HCT116 (cell line): ENCODE results near the gene NOX3. TPM values are rescaled to one million over a fixed set of nuclear protein-coding genes. Genes with fewer than 3 reads are reported as not detected.

Experiments
- ATAC-seq: fragments of 200-7000 bp; cut with Tn5 transposase; 2 replicates; pipeline ENCODE4 v1.9.1; 2020; ENCODE audit warnings: mild to moderate bottlenecking, moderate library complexity
- BruUV-seq: library from RNA; stranded (reverse); fragments of 400-500 nt; replicated peaks from 2 replicates; lab custom pipeline; 2021; lab: Mats Ljungman, UMichigan
- CTCF ChIA-PET: fragments of 300-600 bp; sonication (Branson Sonifier 250); formaldehyde crosslinking; loops from one replicate; lab custom pipeline; 2021; ENCODE audit warnings: antibody characterized with exemption; lab: Charles Lee
- POLR2A ChIA-PET: fragments of 300-600, 350-600 bp; sonication (Branson Sonifier 250); formaldehyde crosslinking; loops from one replicate; lab custom pipeline; 2021; ENCODE audit warnings: antibody characterized with exemption; lab: Charles Lee
- RAD21 ChIA-PET, 2 experiments: fragments of 300-600 bp; sonication (Branson Sonifier 250); formaldehyde crosslinking; loops; one replicate each; lab custom pipeline; 2023; ENCODE audit warnings: low total read pairs in 2 of 2; ENCODE audit not compliant: uncharacterized antibody in 2 of 2, unreplicated experiment in 2 of 2, low non-redundant PET in 1 of 2; lab: Charles Lee
- DNase-seq: peaks from one replicate; pipeline ENCODE4 v3.0.0-alpha.2; 2010; ENCODE audit warnings: low read depth, low spot score
- H2AFZ ChIP-seq: fragments of 200-600 bp; shearing (Covaris generic), sonication (generic); 2 replicates; pipeline ENCODE4 v1.6.1; 2017; ENCODE audit warnings: low read depth, mixed run types, mixed read lengths, antibody characterized with exemption, low read length; ENCODE audit not compliant: poor library complexity, severe bottlenecking
- H3K27ac ChIP-seq: 2 replicates; pipeline ENCODE4 v1.5.1; 2012; ENCODE audit warnings: low read depth, low read length
- H3K27me3 ChIP-seq: fragments of 200-600 bp; sonication (generic); 2 replicates; pipeline ENCODE4 v1.6.1; 2016; ENCODE audit warnings: mixed run types, low read length, mixed read lengths; ENCODE audit not compliant: insufficient read depth
- H3K36me3 ChIP-seq, 2 experiments: fragments of 200-500 bp in 1 of 2; fragments of 200-600 bp in 1 of 2; sonication (Bioruptor generic) in 1 of 2; sonication (generic) in 1 of 2; 2 replicates each; pipeline versions ENCODE4 v1.5.1 to v1.6.1; 2014 to 2016; ENCODE audit warnings: low read length in 2 of 2, inconsistent platforms in 1 of 2, mixed read lengths in 1 of 2, mixed run types in 1 of 2; ENCODE audit not compliant: insufficient read depth in 2 of 2, control insufficient read depth in 1 of 2
- H3K4me1 ChIP-seq, 2 experiments: fragments of 200-600 bp in 1 of 2; sonication (generic) in 1 of 2; 2 replicates each; pipeline versions ENCODE4 v1.5.1 to v1.6.1; 2012 to 2017; ENCODE audit warnings: low read length in 2 of 2, inconsistent platforms in 1 of 2, mild to moderate bottlenecking in 1 of 2, mixed read lengths in 1 of 2, mixed run types in 1 of 2, moderate library complexity in 1 of 2; ENCODE audit not compliant: insufficient read depth in 2 of 2, control insufficient read depth in 1 of 2
- H3K4me2 ChIP-seq: fragments of 200-600 bp; sonication (generic); 2 replicates; pipeline ENCODE4 v1.6.1; 2017; ENCODE audit warnings: mixed run types, low read length, mixed read lengths
- H3K4me3 ChIP-seq, 2 experiments: fragments of 200-600 bp in 1 of 2; sonication (generic) in 1 of 2; replicated peaks in 1 of 2; 2 replicates each; pipeline ENCODE4 v1.5.1; 2011 to 2016; ENCODE audit warnings: low read length in 2 of 2, control low read depth in 1 of 2, low read depth in 1 of 2, mild to moderate bottlenecking in 1 of 2, mixed read lengths in 1 of 2, mixed run types in 1 of 2
- H3K79me2 ChIP-seq: fragments of 200-600 bp; sonication (generic); 2 replicates; pipeline ENCODE4 v1.6.1; 2017; ENCODE audit warnings: mild to moderate bottlenecking, mixed run types, low read length, moderate library complexity, mixed read lengths; ENCODE audit not compliant: insufficient read depth
- H3K9ac ChIP-seq: fragments of 200-600 bp; sonication (generic); 2 replicates; pipeline ENCODE4 v1.6.1; 2016; ENCODE audit warnings: low read length, mixed read lengths
- H3K9me2 ChIP-seq: fragments of 200-600 bp; sonication (generic), shearing (Covaris generic); 2 replicates; pipeline ENCODE4 v1.6.1; 2017; ENCODE audit warnings: mixed run types, mild to moderate bottlenecking, moderate library complexity; ENCODE audit not compliant: insufficient read depth
- H3K9me3 ChIP-seq, 2 experiments: fragments of 200-500 bp in 1 of 2; fragments of 200-600 bp in 1 of 2; sonication (Bioruptor generic) in 1 of 2; sonication (generic) in 1 of 2; 2 replicates each; pipeline ENCODE4 v1.6.1; 2014 to 2017; ENCODE audit warnings: low read length in 2 of 2, mixed read lengths in 2 of 2, inconsistent platforms in 1 of 2, low read depth in 1 of 2, mild to moderate bottlenecking in 1 of 2, mixed run types in 1 of 2, moderate library complexity in 1 of 2; ENCODE audit not compliant: control insufficient read depth in 1 of 2, insufficient read depth in 1 of 2
- H4K20me1 ChIP-seq: fragments of 200-600 bp; sonication (generic), shearing (Covaris generic); 2 replicates; pipeline ENCODE4 v1.6.1; 2017; ENCODE audit warnings: mixed run types, mild to moderate bottlenecking, moderate library complexity; ENCODE audit not compliant: insufficient read depth
- CEBPB ChIP-seq: IDR thresholded peaks from 2 replicates; pipeline ENCODE4 v1.6.1; 2012; ENCODE audit warnings: low read depth
- EGR1 ChIP-seq: IDR thresholded peaks from 2 replicates; pipeline ENCODE4 v1.6.1; 2012; ENCODE audit warnings: low read depth
- JUND ChIP-seq: IDR thresholded peaks from 2 replicates; pipeline ENCODE4 v1.6.1; 2012
- SIN3A ChIP-seq: IDR thresholded peaks from 2 replicates; pipeline ENCODE4 v1.6.1; 2012; ENCODE audit warnings: low read depth
- ZFX ChIP-seq: fragments of 450-650 bp; IDR thresholded peaks from 2 replicates; pipeline ENCODE4 v1.6.1; 2017
- ZNF274 ChIP-seq: fragments of 200-500 bp; sonication (Bioruptor generic); IDR thresholded peaks from 2 replicates; pipeline ENCODE4 v1.6.1; 2014; ENCODE audit warnings: mild to moderate bottlenecking, low read depth, low read length, inconsistent platforms
- intact Hi-C: fragments of 100-400 bp; cut with micrococcal nuclease; formaldehyde crosslinking; loops from 2 replicates; pipeline ENCODE4 v1.10.0; 2022
- total RNA-seq: library from RNA; stranded (reverse); gene quantifications from one replicate; pipeline ENCODE4 v1.2.1, GENCODE V29; 2021; ENCODE audit not compliant: unreplicated experiment
- TF ChIP-seq, protein P1 (sequence below): IDR thresholded peaks from 2 replicates; pipeline ENCODE4 v1.6.1; 2012; ENCODE audit warnings: low read depth
- TF ChIP-seq, protein P2 (sequence below): IDR thresholded peaks from 2 replicates; pipeline ENCODE4 v1.6.1; 2012
- TF ChIP-seq, protein P3 (sequence below): IDR thresholded peaks from 2 replicates; pipeline ENCODE4 v1.6.1; 2011; ENCODE audit warnings: mild to moderate bottlenecking, low read length, moderate library complexity; ENCODE audit not compliant: insufficient replicate concordance; ENCODE audit errors: extremely low read depth
- TF ChIP-seq, protein P4 (sequence below): IDR thresholded peaks from 2 replicates; pipeline ENCODE4 v1.6.1; 2012

NOX3 gene
- total RNA-seq, 1 experiment from 2014 or later, result not detected

DNA sequence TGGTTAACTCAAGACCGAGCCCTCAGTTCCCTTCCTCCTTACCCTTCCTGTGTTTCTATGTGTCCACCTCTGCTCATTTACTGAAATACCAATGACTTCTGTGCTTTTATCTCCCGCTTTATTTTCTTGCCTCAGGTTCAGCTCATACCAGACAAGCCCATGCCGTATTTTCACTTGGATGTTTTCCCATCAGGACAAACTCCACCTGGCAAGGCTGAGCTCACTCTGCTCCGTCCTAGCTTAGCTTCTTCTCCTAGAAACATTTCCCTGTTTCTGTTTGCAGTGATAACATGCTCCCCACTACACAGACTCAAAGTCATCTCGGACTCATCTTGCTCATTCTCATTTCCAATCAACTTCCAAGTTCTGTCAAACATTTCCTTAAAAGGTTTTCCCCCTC, 84.4 kb downstream of the NOX3 start (continued):
- TF ChIP-seq, protein P1, sequence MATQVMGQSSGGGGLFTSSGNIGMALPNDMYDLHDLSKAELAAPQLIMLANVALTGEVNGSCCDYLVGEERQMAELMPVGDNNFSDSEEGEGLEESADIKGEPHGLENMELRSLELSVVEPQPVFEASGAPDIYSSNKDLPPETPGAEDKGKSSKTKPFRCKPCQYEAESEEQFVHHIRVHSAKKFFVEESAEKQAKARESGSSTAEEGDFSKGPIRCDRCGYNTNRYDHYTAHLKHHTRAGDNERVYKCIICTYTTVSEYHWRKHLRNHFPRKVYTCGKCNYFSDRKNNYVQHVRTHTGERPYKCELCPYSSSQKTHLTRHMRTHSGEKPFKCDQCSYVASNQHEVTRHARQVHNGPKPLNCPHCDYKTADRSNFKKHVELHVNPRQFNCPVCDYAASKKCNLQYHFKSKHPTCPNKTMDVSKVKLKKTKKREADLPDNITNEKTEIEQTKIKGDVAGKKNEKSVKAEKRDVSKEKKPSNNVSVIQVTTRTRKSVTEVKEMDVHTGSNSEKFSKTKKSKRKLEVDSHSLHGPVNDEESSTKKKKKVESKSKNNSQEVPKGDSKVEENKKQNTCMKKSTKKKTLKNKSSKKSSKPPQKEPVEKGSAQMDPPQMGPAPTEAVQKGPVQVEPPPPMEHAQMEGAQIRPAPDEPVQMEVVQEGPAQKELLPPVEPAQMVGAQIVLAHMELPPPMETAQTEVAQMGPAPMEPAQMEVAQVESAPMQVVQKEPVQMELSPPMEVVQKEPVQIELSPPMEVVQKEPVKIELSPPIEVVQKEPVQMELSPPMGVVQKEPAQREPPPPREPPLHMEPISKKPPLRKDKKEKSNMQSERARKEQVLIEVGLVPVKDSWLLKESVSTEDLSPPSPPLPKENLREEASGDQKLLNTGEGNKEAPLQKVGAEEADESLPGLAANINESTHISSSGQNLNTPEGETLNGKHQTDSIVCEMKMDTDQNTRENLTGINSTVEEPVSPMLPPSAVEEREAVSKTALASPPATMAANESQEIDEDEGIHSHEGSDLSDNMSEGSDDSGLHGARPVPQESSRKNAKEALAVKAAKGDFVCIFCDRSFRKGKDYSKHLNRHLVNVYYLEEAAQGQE, result no peak
- TF ChIP-seq ZFX, result no peak
- TF ChIP-seq, protein P2, sequence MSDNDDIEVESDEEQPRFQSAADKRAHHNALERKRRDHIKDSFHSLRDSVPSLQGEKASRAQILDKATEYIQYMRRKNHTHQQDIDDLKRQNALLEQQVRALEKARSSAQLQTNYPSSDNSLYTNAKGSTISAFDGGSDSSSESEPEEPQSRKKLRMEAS, result no peak
- TF ChIP-seq JUND, result no peak

DNA sequence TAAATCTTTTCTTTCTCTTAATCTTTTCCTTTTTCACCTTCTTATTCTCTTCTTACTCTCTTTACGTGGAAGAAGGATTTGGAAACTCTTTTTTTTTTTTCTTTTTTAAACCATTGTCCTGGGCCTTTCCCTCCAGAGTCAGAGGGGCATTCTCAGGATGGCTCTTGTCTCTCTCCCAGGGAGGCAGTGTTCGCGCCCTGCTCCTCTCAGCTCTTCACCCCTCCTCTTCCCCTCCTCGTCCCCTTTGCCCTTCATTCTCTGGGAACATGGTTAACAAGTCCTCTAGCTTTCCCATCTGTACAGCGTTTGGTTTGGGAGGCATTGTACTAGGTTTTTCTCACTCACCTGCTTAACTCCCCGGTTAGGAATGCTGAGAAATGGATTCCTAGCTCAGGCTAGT, 89.3 kb downstream of the NOX3 start:
- Histone ChIP-seq H3K4me2 (no peak overlapping the region), H4K20me1 (no peaks in the 10 kb centered on the region), H3K9me2 (no peaks in the 10 kb centered on the region), H3K4me1 (no peaks in the 10 kb centered on the region), H3K36me3 (no peaks in the 10 kb centered on the region), H3K9ac (no peak overlapping the region), H3K27me3 (no peaks in the 10 kb centered on the region), H3K79me2 (no peaks in the 10 kb centered on the region), H3K27ac (no peak overlapping the region), H3K9me3 (no peaks in the 10 kb centered on the region), H3K4me3 (no peak overlapping the region), H2AFZ (no peak overlapping the region)
- DNase-seq, result no peak
- TF ChIP-seq, protein P3, sequence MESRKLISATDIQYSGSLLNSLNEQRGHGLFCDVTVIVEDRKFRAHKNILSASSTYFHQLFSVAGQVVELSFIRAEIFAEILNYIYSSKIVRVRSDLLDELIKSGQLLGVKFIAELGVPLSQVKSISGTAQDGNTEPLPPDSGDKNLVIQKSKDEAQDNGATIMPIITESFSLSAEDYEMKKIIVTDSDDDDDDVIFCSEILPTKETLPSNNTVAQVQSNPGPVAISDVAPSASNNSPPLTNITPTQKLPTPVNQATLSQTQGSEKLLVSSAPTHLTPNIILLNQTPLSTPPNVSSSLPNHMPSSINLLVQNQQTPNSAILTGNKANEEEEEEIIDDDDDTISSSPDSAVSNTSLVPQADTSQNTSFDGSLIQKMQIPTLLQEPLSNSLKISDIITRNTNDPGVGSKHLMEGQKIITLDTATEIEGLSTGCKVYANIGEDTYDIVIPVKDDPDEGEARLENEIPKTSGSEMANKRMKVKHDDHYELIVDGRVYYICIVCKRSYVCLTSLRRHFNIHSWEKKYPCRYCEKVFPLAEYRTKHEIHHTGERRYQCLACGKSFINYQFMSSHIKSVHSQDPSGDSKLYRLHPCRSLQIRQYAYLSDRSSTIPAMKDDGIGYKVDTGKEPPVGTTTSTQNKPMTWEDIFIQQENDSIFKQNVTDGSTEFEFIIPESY, result no peak
- TF ChIP-seq ZNF274 (no peak), SIN3A (no peak), CEBPB (no peak), EGR1 (no peak)
- TF ChIP-seq, protein P4, sequence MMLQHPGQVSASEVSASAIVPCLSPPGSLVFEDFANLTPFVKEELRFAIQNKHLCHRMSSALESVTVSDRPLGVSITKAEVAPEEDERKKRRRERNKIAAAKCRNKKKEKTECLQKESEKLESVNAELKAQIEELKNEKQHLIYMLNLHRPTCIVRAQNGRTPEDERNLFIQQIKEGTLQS, result no peak
- TF ChIP-seq, protein P2, result no peak
- POLR2A ChIA-PET, result no interaction called here
- no TSS peak for BruUV-seq
- CTCF ChIA-PET, result no interaction called here
- no peak for ATAC-seq
- RAD21 ChIA-PET, result no interaction called here
- intact Hi-C loops, result no loop called here
